HG03432 (cell line): ENCODE results near the gene GCK.
"Not testable (repeated sequence)": the region's sequence is repeated elsewhere in the genome, so short reads cannot be mapped to it uniquely, and the experiment has no call there.

Experiments
- ATAC-seq: cut with Tn5 transposase; IDR thresholded peaks from one replicate; pipeline ENCODE4 v1.9.1; 2021; ENCODE audit warnings: mild to moderate bottlenecking, moderate library complexity; ENCODE audit not compliant: unreplicated experiment

Gene GCK

GRCh38 chr7:44184206-44184872 is 4.9 kb downstream of the GCK start:
- no peak for ATAC-seq

GRCh38 chr7:44183386-44183785 is 5.9 kb downstream of the GCK start:
- ATAC-seq, result no peak

- no peak for ATAC-seq
Measured at GRCh38 chr7:44182827-44183226, 6.4 kb downstream of the GCK start.

- no peak for ATAC-seq
Measured at GRCh38 chr7:44180631-44181030, 8.6 kb downstream of the GCK start.

- ATAC-seq, result no peak
Measured at GRCh38 chr7:44177570-44178131, 11.6 kb downstream of the GCK start.

GRCh38 chr7:44176486-44176885 is 12.8 kb downstream of the GCK start:
- ATAC-seq, result no peak

- ATAC-seq, result no peak
Measured at GRCh38 chr7:44175730-44176129, 13.5 kb downstream of the GCK start.

- ATAC-seq, result not testable (repeated sequence)
Measured at GRCh38 chr7:44174694-44174948, 14.6 kb downstream of the GCK start.

- ATAC-seq, result no peak
Measured at GRCh38 chr7:44173911-44174693, 15.1 kb downstream of the GCK start.

- ATAC-seq, result no peak
Measured at GRCh38 chr7:44172803-44173424, 16.3 kb downstream of the GCK start.

GRCh38 chr7:44172352-44172751 is 16.9 kb downstream of the GCK start:
- no peak for ATAC-seq

GRCh38 chr7:44171901-44172300 is 17.3 kb downstream of the GCK start:
- ATAC-seq, result not testable (repeated sequence)

- ATAC-seq, result no peak
Measured at GRCh38 chr7:44167920-44168319, 21.3 kb downstream of the GCK start.

GRCh38 chr7:44163591-44163990 is 25.6 kb downstream of the GCK start:
- no peak for ATAC-seq

GRCh38 chr7:44162785-44163395 is 26.3 kb downstream of the GCK start:
- no peak for ATAC-seq

GRCh38 chr7:44162179-44162578 is 27.1 kb downstream of the GCK start:
- ATAC-seq, result no peak

- ATAC-seq, result no peak
Measured at GRCh38 chr7:44161371-44161770, 27.9 kb downstream of the GCK start.

- no peak for ATAC-seq
Measured at GRCh38 chr7:44159824-44160630, 29.2 kb downstream of the GCK start.

- no peak for ATAC-seq
Measured at GRCh38 chr7:44158873-44159631, 30.2 kb downstream of the GCK start.
